SJSA1 (cell line): ENCODE measurements around the gene TTLL3. TPM values are rescaled to one million over a fixed set of nuclear protein-coding genes. Genes with fewer than 3 reads are reported as not detected.
A peak's percentile ranks its signal among the peaks of the same experiment; 100 is the strongest.

Experiments
- DNase-seq, 2 experiments: peaks; one replicate each; pipeline ENCODE4 v3.0.0-alpha.2; 2015 to 2020; ENCODE audit warnings: low spot score in 2 of 2, low read depth in 1 of 2
- H3K27ac ChIP-seq: fragments of 250-450 bp; sonication (Bioruptor Pico); 2 replicates; pipeline ENCODE4 v1.5.1; 2020; ENCODE audit warnings: mild to moderate bottlenecking, moderate library complexity
- H3K27me3 ChIP-seq: fragments of 250-450 bp; sonication (Bioruptor Pico); replicated peaks from 2 replicates; pipeline ENCODE4 v1.5.1; 2020; ENCODE audit warnings: mild to moderate bottlenecking, moderate library complexity
- H3K36me3 ChIP-seq: fragments of 250-450 bp; sonication (Bioruptor Pico); 2 replicates; pipeline ENCODE4 v1.5.1; 2020; ENCODE audit warnings: mild to moderate bottlenecking
- H3K4me1 ChIP-seq: fragments of 250-450 bp; sonication (Bioruptor Pico); replicated peaks from 2 replicates; pipeline ENCODE4 v1.6.1; 2021; ENCODE audit warnings: mild to moderate bottlenecking
- H3K4me3 ChIP-seq: fragments of 250-450 bp; sonication (Bioruptor Pico); 2 replicates; pipeline ENCODE4 v1.5.1; 2020; ENCODE audit warnings: mild to moderate bottlenecking
- H3K9me3 ChIP-seq: fragments of 250-450 bp; sonication (Bioruptor Pico); replicated peaks from 2 replicates; pipeline ENCODE4 v1.5.1; 2020; ENCODE audit warnings: mild to moderate bottlenecking
- total RNA-seq: library from RNA; depleted of rRNA; stranded (reverse); fragments of >200 nt; shearing (Covaris generic); gene quantifications from 2 replicates; pipeline ENCODE4 v1.2.3, GENCODE V29; 2014

TTLL3 gene
- total RNA-seq, 1 experiment from 2014 or later: 5.8 TPM

DNA sequence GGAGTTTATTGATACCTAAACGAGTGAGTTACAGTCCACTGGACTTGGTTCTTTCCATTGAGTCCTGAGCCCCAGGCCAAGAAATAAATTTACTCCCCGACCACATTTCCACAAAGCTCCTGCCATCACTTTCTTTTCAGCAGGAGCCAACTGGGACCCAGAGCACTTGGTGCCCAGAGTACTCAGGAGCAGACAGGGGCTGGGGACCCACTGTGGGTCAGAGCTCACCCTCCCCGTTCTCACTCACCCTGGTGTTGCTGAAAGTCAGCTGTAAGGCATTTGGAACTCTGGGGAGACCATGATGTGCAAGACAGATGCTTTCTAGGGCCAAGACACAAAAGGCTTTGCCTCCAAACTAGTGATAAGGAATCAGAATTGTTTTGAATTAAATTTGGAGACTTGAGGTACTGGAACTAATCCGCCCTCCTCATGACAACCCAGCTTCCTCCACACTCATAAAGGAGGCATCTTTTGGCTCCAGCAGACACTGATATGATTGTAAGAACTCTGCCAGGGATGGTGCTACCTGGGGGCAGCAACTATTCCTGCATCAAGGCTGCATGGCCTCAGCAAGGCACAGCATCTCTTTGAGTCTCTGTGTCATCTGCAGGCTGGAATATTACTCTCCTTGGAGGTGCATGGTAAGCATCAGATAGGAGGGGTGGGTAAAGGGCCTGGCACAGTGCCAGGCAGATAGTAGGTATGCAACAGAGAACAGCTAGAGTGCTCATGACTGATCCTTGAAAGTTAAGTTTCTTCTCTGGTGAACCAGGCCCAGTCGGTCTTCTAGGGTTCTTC, 33.0 kb upstream of the TTLL3 start:
- Histone ChIP-seq H3K27ac (no peak overlapping the region), H3K27me3 (no peaks in the 10 kb centered on the region), H3K36me3 (peaks cover 21% of the 10 kb centered on the region), H3K9me3 (no peaks in the 10 kb centered on the region), H3K4me3 (no peak overlapping the region), H3K4me1 (peaks cover 16% of the 10 kb centered on the region)
- no peak for DNase-seq

DNA sequence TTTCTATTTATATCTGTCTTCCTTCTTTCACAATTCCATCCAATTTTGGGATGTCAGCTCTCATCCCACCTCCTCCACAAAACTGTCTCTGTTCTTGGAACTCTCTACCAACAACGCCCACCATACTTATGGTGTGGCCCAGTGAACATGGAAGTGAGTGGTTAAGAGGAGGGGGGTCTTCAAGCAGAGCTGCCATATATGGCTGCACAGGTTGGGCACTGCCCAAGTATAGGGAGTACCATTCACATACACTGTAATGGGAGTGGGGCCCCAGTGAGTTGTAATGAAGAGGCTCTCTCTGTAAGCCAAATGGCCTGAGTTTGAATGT, 32.4 kb upstream of the TTLL3 start:
- Histone ChIP-seq H3K4me1 (peaks cover 16% of the 10 kb centered on the region), H3K36me3 (peaks cover 25% of the 10 kb centered on the region), H3K27ac (no peak overlapping the region), H3K27me3 (no peaks in the 10 kb centered on the region), H3K4me3 (no peak overlapping the region), H3K9me3 (no peaks in the 10 kb centered on the region)
- no peak for DNase-seq

DNA sequence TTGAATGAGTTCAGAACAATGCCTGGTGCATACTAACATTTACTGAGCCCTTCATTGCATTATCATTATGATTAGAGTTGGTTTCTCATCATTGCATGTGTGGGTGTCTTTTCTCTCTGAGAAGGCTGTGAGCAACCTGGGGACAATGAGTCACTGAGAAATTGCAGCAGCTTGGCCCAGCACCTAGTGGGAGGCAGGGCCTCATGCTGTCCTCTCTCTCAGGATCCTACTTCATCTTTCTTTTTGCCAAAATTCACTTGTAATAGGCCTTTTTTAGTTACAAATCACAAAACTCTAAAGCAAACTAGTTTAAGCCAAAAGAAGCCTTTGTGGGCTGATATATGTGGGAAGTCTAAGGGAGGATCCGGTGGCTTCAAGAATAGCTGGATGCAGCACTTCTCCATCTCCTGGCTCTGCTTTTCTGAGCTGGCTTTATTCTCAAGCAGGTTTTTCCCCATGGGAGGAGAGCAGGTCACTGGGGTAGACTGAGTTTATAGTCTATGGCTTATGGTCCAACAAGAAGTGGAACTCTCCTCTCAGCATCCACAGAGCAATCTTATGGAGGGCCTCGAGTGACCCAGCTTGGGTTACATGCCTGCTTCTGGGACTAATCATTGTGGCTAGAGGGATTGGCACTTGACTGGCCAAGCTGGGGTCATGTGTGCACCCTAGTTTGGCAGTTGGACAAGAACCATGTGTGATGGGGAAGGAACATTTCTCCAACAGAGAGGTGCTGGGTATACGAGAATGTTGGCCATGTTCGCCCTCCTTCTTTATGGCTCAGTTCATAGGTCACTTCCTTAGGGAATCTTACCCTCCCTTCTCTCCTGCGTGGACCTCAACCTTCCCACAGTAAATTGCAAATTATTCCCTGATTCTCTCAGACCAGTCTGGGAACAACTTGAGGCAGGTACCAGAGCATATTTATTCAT, 31.7 kb upstream of the TTLL3 start:
- no peak overlapping the region for H3K27ac ChIP-seq
- no peak for DNase-seq
- H3K27me3 ChIP-seq: no peaks in the 10 kb centered on the region

DNA sequence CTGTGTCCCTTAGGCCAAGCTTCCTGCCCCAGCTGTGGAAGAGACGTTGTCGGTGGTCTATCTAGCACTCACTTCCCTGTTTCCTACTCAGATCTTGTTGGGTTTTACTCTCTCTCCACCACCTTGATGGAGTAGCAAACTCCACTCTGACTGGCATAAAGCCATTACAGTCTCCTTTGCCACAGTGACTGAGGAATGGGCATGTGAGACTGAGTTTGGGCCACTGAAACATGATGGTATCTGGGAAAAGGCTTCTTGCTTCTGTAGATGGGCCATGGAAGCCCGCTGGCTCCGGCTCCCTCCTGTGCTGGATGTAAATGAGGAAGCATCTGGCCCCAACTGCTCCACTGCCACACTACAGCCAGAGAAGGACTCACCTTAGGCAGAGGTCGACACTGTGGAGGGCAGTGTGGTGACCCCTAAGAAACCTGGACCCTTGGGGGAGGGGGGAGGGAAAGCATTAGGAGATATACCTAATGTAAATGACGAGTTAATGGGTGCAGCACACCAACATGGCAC, 30.9 kb upstream of the TTLL3 start:
- Histone ChIP-seq H3K9me3 (no peaks in the 10 kb centered on the region), H3K4me3 (no peak overlapping the region), H3K36me3 (peaks cover 37% of the 10 kb centered on the region), H3K27ac (no peak overlapping the region), H3K27me3 (no peaks in the 10 kb centered on the region), H3K4me1 (peaks cover 16% of the 10 kb centered on the region)
- DNase-seq: no peak

More for the DNA sequence above, 31.7 kb upstream of the TTLL3 start:
- peaks cover 16% of the 10 kb centered on the region for H3K4me1 ChIP-seq
- H3K4me3 ChIP-seq: no peak overlapping the region
- H3K36me3 ChIP-seq: peaks cover 32% of the 10 kb centered on the region
- H3K9me3 ChIP-seq: no peaks in the 10 kb centered on the region

DNA sequence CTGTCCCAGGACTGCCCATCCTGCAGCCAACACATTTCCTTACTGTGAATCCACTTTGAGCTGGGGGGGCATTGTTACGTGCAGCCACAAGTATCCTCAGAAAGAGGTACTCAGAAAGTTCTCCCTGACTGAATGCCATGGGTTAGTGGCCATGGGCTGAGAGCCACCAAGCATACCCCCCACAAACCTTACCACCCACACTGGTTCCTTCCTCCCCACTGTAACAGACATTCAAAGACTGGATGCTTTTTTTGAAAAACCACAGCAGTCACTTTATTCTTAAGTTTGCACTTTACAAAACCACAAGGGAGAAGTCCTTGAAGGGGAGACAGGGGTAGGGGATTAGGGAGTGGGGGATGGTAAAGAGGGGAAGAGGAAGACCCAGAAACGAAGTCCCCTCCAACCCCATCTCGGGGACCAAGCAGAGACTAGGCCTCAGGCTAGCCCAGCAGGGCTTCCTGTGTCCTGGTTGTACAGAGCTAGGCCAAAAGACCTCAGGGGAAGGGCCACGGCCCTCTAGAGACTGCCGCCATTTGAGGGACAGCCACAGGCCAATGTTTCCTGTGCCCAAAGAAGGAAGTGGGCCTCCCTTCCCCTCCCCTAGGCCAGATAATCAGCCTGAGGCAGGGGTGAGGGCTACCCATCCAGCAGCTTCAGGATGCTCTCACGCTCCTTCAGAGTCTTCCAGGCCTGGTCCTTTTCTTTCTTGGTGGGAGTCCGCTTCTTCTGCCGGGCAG, 30.2 kb upstream of the TTLL3 start:
- Histone ChIP-seq H3K4me1 (peaks cover 16% of the 10 kb centered on the region), H3K27ac (no peak overlapping the region), H3K9me3 (no peaks in the 10 kb centered on the region), H3K27me3 (no peaks in the 10 kb centered on the region), H3K36me3 (peaks cover 39% of the 10 kb centered on the region), H3K4me3 (no peak overlapping the region)
- DNase-seq: peak in 1 of 2 experiments; percentile 28

DNA sequence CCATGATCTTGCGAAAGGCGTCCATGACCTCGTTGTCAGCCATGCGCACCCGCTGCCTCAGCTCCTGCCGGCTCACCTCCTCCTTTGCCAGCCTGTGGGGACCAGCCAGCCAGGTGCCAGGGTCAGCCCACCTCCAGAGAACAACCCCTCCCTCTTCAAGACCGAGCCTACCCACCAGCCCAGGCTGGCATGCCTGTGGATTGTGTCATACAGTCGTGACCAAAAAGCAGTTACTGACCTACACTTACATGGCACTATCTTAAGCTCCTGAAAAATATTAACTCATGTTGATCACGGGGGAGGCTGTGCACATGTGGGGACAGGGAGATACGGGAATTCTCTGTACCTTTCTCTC, 29.6 kb upstream of the TTLL3 start:
- H3K4me3 ChIP-seq: no peak overlapping the region
- DNase-seq: no peak
- H3K27me3 ChIP-seq: no peaks in the 10 kb centered on the region
- H3K4me1 ChIP-seq: peaks cover 16% of the 10 kb centered on the region
- peaks cover 45% of the 10 kb centered on the region for H3K36me3 ChIP-seq
- no peaks in the 10 kb centered on the region for H3K9me3 ChIP-seq
- no peak overlapping the region for H3K27ac ChIP-seq

DNA sequence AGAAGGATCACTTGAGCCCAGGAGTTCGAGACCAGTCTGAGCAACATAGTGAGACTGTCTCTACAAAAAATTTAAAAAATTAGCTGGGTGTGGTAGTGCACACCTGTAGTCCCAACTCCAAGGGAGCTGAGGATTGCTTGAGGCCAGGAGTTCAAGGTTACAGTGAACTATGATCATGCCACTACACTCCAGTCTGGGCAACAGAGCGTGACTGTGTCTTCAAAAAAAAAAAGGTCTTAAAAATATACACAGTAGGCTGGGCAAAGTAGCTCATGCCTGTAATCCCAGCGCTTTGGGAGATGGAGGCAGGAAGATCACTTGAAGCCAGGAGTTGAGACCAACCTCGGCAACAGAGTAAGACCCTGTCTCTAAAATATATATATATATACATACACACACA, 29.2 kb upstream of the TTLL3 start:
- Histone ChIP-seq H3K27ac (no peak overlapping the region), H3K4me3 (no peak overlapping the region), H3K4me1 (peaks cover 16% of the 10 kb centered on the region), H3K27me3 (no peaks in the 10 kb centered on the region), H3K36me3 (peaks cover 48% of the 10 kb centered on the region), H3K9me3 (no peaks in the 10 kb centered on the region)
- DNase-seq: no peak

DNA sequence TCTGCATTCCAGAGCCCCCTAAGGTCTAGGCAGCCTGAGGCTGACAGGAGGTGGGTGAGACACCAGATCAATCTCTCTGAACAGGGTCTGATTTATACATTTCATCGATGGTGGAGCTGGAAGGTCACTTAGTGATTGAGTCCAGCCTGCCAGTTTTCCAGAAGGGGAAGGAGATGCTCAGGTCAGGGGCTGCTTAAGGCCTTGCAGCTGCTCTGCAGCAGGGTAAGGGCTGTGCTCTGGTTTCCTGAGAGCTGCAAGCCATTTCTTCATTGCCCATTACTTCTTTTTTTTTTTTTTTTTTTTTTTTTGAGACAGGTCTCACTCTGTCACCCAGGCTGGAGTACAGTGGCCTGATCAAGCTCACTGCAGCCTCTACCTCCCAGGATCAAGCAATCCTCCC, 28.5 kb upstream of the TTLL3 start:
- no peaks in the 10 kb centered on the region for H3K27me3 ChIP-seq
- no peak overlapping the region for H3K27ac ChIP-seq
- no peak for DNase-seq
- no peak overlapping the region for H3K4me3 ChIP-seq
- H3K9me3 ChIP-seq: no peaks in the 10 kb centered on the region
- H3K4me1 ChIP-seq: peaks cover 16% of the 10 kb centered on the region
- H3K36me3 ChIP-seq: peaks cover 55% of the 10 kb centered on the region

DNA sequence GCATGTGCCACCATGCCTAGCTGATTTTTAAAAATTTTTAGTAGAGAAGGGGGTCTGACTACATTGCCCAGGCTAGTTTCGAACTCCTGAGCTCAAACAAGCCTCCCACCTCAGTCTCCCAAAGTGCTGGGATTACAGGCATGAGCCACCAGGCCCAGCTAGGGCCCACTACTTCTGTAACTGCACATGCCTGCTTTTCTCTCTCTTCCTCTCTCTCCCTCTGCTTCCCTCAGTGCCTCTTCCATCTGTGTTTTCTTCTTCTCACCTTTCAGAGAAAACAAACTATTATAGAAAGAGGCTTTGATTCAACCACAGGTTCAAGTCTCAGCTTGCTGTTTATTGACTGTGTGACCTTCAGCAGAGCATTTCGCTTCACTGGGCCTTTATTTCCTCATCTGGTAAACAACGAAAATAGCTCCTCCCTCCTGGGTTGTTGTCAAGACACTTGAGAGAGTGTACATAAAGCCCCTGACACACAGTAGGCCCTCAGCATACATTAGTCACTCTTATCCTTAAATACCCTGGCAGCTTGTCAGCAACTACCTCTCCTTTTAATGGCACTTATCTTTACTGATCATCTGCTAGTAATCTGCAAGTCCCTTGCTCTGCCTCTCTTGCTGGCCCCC, 28.0 kb upstream of the TTLL3 start:
- DNase-seq: no peak
- no peak overlapping the region for H3K27ac ChIP-seq
- no peak overlapping the region for H3K4me3 ChIP-seq
- peaks cover 16% of the 10 kb centered on the region for H3K4me1 ChIP-seq
- no peaks in the 10 kb centered on the region for H3K9me3 ChIP-seq
- no peaks in the 10 kb centered on the region for H3K27me3 ChIP-seq
- peaks cover 60% of the 10 kb centered on the region for H3K36me3 ChIP-seq

DNA sequence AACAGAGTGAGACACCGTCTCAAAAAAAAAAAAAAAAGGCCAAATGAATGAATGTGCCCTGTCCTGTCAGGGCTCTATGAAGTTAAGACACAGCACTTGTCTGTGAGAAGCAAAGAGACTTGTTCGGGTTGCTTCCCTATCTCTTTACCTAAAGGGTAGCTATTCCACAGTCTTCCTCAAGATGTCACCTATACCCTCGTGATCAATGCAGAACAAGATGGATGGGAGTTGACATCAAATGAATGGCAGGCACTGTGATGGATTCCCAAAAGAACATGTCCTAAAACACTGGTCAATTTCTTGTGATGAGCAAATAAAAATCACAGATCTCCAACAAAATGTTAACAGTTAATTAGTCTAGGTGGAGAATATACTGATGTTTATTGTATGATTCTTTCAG, 27.3 kb upstream of the TTLL3 start:
- Histone ChIP-seq H3K4me1 (peaks cover 16% of the 10 kb centered on the region), H3K36me3 (peaks cover 67% of the 10 kb centered on the region), H3K9me3 (no peaks in the 10 kb centered on the region), H3K27ac (no peak overlapping the region), H3K4me3 (no peak overlapping the region), H3K27me3 (no peaks in the 10 kb centered on the region)
- DNase-seq: no peak

DNA sequence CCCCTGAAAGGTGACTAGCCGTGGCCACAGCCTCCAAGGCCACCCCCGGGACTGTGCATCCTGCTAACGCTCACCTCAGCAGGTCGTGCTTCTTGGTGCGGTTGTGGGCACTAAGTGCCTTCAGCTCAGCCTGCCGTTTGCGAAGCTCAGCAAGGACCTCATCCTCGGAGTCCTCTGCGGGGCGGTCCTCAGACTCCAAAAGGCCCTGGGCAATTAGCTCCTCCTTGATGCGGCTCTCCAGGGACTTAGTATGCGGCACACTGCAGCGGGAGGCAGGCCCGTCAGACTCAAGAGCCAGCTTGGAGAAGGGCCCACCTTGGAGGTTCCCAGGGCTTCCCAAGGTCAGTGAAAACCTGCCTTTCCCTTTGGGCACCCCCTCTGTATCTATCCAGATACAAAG, 26.1 kb upstream of the TTLL3 start:
- H3K4me1 ChIP-seq: peaks cover 15% of the 10 kb centered on the region
- H3K36me3 ChIP-seq: peaks cover 69% of the 10 kb centered on the region
- no peaks in the 10 kb centered on the region for H3K9me3 ChIP-seq
- no peak overlapping the region for H3K27ac ChIP-seq
- no peak for DNase-seq
- H3K4me3 ChIP-seq: no peak overlapping the region
- no peaks in the 10 kb centered on the region for H3K27me3 ChIP-seq

DNA sequence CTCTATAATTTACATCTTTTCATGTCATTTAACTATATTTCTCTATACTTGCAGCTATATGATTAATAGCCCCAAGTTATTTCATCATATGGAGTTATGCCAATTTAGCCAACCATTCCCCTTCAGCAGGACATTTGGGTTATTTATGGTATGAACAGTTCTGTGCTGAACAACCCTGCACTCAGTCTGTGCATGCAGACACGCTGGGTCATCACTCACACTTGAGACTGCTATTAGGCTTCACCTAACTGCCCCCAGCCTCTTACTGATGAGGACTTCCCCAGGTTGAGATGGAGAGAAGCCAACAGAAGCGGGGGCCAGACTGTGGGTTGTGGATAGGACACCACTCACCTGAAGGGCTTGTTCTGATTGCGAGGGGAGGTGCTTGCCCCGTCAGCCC, 25.1 kb upstream of the TTLL3 start:
- H3K9me3 ChIP-seq: no peaks in the 10 kb centered on the region
- peaks cover 71% of the 10 kb centered on the region for H3K36me3 ChIP-seq
- H3K27ac ChIP-seq: no peak overlapping the region
- no peak for DNase-seq
- no peaks in the 10 kb centered on the region for H3K27me3 ChIP-seq
- H3K4me1 ChIP-seq: peaks cover 7% of the 10 kb centered on the region
- no peak overlapping the region for H3K4me3 ChIP-seq

DNA sequence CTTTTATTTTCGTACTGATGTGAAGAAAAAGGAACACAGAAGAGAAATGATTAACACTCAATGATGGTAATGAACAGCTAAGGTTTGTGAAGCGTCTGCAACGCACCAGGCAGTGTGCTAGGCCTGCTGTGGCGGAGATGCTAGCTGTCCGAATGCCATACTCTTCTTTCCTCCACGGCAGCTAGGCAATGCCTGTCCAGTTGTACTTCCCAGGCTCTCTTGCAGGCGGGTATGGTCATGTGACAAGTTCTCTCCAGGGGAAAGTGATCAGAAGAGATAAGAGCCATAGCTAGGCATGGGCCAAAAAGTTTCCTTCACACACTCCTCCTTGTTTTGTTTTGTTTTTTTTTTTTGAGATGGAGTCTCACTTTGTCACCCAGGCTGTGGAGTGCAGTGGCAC, 24.5 kb upstream of the TTLL3 start:
- Histone ChIP-seq H3K4me1 (peaks cover 1% of the 10 kb centered on the region), H3K27ac (no peak overlapping the region), H3K4me3 (no peak overlapping the region), H3K9me3 (no peaks in the 10 kb centered on the region), H3K36me3 (peaks cover 72% of the 10 kb centered on the region), H3K27me3 (no peaks in the 10 kb centered on the region)
- no peak for DNase-seq
